ENCODE measurements around the gene FIS1.
A peak's percentile ranks its signal among the peaks of the same experiment; 100 is the strongest.

FIS1 gene

DNA sequence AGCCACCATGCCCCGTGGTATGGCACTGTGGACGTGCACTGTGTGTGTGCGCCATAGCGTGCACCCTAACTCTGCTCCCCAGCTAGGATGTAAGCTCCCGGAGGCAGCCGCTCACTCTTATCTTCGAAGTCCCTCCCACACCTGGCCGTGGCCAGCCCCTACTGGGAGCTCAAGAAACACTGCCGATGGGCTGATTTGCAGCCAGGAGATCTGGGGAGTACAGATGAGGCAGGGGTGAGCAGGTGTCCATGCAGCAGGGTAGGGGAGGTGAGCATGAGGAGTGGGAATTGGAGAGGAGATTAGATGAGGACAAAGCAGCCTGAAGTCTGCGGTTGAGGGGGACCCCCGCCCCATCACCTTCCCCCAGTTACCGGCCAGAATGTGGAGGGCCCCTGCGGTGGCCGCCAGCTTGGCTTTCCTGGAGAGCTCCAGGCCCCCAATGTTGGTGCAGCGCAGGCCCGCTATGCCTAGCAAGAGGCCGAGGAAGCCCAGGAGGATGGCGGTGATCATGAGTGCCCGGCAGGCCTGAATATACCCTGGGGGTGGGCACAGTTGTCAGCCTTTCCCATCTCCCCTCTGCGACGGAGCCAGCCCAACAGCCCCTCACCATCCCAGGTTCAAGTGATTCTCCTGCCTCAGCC is 10.9 kb downstream of the FIS1 start:
- no peak for DNase-seq (ENCODE audit: low read depth)

DNA sequence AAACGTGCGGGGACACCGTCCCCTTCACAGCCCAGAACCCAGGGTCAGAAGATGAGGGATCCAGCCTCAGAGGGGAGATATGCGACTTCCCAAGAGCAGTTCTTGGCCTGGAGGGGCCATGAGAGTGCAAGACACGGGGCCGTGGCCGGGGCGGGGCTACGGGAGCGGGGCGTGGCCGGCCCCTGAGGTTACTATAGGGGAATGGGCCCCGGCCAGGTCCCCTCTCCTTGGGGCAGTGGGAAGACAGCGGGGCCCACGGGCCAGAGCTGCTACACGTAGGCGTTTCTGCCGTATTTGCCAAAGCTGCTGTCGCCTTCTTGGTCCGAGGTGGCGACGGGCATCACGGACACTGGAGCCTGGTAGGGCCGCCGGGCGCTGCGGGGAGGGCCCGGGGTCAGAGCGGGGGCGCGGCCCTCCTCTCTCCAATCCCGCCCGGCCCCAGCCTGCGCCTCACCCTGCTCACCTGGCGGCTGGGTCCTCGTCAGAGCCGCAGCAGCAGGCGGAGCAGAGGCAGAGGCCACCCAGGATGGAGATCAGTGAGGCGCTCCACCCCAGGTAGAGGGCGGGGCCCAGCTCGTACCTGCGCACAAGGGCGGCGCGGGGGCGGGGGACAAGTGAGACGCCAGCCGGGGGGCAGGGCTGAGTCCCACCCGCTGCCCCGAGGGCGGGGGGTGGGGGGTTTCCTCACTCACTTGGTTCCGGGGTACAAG is 12.6 kb downstream of the FIS1 start:
- DNase-seq (ENCODE audit: low read depth): no peak

DNA sequence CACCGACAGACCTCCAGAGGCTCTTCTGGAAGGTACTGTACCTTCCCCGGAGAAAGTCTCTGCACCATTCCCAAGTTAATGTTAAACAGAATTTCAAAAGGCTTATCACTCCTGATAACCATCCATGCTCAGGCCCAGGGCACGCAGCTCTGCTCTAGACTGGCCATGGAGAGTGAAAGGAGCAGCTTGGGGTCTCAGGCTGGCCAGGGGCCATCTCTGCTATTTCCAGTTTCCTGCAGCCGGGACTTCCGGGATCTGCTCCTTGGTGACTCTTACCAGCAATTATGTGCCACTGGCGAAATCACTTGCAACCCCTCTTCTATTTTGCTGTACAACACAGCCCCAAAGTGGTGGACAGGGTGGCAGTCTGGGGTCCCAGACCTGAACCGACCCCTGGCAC is 13.2 kb downstream of the FIS1 start:
- no peak for DNase-seq (ENCODE audit: low read depth)

- DNase-seq (ENCODE audit: low read depth): no peak
Observed at GRCh38 chr7:101226721-101227120, 18.2 kb downstream of the FIS1 start.

DNA sequence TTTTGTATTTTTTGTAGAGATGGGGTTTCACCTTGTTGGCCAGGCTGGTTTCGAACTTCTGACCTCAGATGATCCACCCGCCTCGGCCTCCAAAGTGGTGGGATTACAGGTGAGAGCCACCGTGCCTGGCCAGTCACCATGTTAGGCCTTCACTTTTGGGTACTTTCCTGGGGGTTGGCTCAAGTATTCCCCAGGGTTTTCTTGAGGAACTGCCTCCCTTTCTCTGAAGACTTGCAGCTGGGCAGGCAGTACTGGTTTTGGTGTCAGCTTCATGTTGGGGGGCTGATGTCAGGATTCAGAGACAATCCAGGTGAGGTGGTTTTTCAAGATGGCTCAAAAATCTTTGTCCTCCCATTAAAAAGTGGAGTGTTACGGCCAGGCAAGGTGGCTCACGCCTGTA is 19.2 kb downstream of the FIS1 start:
- no peak for DNase-seq (ENCODE audit: low read depth)

DNA sequence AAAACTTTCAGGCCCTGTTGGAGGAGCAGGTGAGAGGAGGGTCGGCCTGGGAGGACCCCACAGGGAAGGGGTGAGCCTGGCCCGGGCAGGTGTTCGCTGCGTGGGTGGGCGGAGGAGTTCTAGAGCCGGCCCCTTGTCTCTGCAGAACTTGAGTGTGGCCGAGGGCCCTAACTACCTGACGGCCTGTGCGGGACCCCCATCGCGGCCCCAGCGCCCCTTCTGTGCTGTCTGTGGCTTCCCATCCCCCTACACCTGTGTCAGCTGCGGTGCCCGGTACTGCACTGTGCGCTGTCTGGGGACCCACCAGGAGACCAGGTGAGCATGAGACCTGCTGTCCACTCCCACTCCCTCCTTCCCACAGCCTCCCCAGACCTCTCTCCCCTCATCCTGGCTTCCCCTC is 21.4 kb downstream of the FIS1 start:
- no peak for DNase-seq (ENCODE audit: low read depth)

GRCh38 chr7:101222275-101222830 is 22.5 kb downstream of the FIS1 start:
- no peak for DNase-seq (ENCODE audit: low read depth)

- DNase-seq (ENCODE audit: low read depth): no peak
Observed at GRCh38 chr7:101220295-101220694, 24.6 kb downstream of the FIS1 start.

DNA sequence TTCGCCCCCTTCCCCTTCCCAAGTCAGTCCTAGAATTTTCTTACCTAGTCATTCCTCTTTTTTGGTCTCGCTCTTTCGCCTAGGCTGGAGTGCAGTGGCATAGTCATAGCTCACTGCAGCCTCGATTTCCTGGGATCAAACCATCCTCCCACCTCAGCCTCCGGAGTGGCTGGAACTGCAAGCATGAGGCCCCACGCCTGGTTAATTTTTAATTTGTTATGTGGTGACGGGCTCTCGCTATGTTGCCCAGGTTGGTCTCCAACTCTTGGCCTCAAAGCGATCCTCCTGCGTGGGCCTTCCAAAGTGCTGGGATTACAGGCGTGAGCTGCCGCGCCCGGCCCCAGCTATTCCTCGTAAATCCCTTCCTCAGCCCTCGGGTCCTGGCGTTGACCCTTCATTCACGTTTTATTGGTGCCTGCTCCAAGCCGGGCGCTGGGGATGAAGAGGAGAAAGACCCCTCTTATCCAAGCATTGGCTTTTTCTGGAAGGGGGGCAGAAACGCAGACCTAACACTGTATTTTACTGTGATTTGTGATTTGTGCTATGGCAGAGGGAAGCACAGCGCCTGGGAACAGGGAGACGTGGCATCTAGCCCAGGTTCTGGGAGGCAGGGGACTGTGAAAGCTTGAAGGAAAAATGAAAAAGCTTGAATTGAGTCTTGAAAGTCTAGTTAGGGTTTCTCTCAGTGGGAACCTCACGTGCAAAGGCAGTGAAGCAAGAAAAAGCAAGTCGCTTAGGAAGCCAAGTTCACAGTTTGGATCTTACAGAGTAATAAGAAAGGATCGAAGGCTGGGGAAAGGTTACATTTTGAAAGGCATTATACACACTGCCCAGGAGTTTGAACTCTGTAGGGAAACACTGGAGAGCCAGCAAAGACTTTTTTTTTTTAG is 26.4 kb downstream of the FIS1 start:
- DNase-seq (ENCODE audit: low read depth): no peak

GRCh38 chr7:101217388-101218235 is 27.3 kb downstream of the FIS1 start, which contains the start of the genes PLOD3 and ZNHIT1:
Gene PLOD3, minus strand, starts transcription at chr7:101217581. Its CDS starts 307 bp downstream, at chr7:101217274.
Gene ZNHIT1, plus strand, starts transcription at chr7:101218165. Its CDS starts 31 bp downstream, at chr7:101218196.
- DNase-seq (ENCODE audit: low read depth): peak; percentile 92

DNA sequence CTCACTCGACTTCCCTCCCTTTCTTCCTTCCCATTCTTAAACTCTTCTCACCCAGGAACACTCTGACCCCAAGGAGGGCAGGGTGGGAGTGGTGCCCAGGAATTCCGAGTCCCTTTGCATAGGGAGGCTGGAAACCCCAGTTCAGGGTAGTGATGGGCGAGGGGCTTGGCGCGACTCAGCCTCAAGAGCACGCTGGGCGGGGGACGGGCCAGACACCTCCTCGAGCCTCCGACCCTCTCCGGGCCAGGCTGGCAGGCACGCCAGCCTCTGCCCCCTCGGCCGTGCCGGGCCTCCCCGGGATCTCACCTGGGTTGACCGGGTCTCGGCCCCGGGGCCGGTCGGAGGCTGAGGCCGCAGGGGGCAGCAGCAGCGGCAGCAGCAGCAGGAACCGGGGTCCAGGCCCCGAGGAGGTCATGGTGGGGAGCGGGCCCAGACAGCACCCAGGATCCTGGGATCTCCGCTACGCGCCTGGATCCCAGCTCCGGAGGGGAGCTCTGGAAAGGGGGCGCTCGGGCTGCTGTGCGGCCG is 28.0 kb downstream of the FIS1 start:
- no peak for DNase-seq (ENCODE audit: low read depth)

DNA sequence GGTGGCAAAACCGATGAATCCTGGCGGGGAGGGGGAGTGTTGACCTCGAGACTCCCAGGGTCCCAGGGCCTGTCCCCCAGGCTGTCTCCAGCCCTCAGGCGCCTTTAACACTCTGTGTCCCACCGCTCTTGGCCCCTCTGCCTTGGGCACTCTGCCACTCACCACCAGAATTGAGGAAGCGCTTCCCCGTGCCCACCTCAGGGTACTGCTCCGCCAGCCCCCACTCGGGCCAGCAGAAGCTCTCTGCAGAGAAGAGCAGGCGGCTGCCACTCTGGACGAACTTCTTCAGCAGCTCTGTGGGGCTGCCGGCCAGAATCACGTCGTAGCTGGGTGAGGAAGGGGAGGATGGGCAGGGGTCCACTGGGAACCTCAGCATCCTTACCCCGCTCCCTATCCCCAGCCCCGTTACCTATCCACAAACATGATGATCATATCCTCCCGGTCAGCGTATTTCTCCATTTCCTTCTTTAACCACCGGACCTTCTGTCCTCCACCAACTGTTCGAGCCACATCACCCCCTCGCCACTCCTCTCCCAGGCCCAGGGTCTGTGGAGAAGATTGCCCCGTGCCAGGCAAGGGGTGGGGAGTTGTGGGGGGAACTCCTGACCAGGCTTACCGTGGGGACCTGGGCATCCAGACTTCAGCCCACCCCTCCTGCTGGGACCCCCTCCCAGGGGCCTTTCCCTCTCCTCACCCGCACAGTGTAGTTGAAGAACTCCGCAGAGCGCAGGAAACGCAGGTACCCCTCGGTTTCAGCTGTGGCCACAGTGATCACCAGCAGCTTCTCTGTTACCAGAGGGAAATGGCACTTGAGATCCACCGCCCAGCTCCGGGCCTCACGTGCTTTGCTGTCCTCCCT is 28.7 kb downstream of the FIS1 start:
- no peak for DNase-seq (ENCODE audit: low read depth)

DNA sequence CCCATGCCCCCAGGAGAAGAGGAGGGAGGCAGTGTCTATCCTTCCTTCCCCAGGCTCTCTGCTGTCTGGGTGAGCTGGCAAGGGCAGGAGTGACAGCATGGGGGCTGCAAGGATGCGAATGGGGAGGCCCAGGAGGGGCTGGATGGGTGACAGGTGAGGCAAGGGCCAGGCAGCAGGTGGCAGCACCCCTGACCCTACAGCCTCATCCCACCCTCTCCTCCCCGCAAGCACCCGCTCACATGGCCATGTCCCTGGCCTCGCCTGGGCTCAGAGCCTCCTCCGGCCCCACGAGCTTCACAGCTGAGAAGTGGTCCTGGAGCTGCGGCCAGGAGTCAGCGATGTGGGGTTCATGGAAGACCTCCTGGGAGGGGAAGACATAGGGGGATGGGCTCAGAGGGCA is 32.9 kb downstream of the FIS1 start:
- no peak for DNase-seq (ENCODE audit: low read depth)

DNA sequence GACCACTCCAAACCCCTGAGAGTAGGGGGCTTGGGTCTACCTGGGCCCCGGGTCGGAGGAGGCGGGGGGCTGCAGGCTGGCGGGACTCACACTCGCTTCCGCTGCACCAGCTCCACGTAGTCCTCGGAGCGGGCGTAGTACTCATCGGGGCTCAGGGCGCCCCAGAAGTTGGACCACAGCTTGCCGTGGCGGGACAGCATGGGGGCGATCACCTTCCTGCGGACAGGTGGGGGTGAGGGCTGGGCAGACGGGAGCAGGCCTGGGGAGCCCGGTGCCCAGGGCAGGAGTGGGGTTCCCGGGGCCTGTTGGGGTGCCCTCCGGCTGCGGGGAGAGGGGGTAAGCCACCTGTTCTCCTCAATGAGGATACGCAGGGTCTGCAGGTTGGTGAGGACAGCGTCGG is 33.4 kb downstream of the FIS1 start:
- DNase-seq (ENCODE audit: low read depth): no peak

- DNase-seq (ENCODE audit: low read depth): no peak
Observed at GRCh38 chr7:101210143-101210542, 34.7 kb downstream of the FIS1 start.

- no peak for DNase-seq (ENCODE audit: low read depth)
Observed at GRCh38 chr7:101208794-101209193, 36.1 kb downstream of the FIS1 start.

DNA sequence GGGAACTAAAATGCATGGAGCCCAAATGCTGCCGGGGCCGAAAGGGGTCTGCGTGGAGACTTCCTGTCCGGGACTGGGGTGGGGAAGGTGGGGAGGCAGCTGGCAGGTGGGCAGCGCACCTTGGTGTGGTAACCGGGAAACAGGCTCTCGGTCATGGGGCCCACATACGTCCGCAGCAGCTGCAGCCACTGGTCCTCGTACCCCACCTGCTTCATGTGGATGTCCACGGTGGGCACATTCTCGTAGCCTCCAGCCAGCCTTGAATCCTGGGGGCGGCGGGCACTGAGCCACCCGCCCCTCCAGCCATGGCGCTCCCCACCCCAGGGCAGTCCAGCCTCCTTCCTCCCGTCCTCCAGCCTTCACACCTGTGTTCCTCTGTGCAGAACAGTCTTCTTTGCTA is 37.4 kb downstream of the FIS1 start:
- no peak for DNase-seq (ENCODE audit: low read depth)

DNA sequence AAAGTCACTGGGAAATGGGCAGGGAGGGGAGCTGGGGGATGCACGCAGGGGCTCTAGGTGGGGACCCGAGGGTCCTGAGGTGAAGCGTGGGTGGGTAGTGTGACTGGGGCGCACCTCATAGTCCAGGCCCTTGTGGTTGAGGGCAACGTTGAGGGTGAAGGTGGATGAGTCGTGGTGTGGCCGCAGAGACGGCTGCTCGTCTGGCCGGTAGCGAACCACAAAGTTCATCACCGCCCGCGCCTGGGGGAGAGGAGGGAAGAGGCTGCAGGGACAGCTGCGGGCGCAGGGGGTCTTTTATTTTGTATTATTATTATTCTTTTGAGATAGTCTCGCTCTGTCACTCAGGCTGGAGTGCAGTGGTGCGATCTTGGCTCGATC is 38.2 kb downstream of the FIS1 start:
- DNase-seq (ENCODE audit: low read depth): no peak

- no peak for DNase-seq (ENCODE audit: low read depth)
Observed at GRCh38 chr7:101205901-101206664, 38.8 kb downstream of the FIS1 start.
